ENCODE data around the gene CTU2. TPM values are rescaled to one million over a fixed set of nuclear protein-coding genes. Genes with fewer than 3 reads are reported as not detected.

The CTU2 gene
- total and polyA plus RNA-seq, 2 of the 8 experiments (the other 6 are each of a cell fraction or from before 2014, with no cell fraction given) = 32.7 to 42.9 TPM

- TF ChIP-seq FOSL1 (IDR thresholded peaks at IDR 0.05; ENCODE audit: insufficient read depth, low read depth, low read length) = no peak
- no peak for TF ChIP-seq TBP (IDR thresholded peaks at IDR 0.05; ENCODE audit: low read depth, low read length)
- TF ChIP-seq JUN (IDR thresholded peaks at IDR 0.05; ENCODE audit: low read depth, low read length) = no peak
- no peak for TF ChIP-seq GTF2F1 (IDR thresholded peaks at IDR 0.05; ENCODE audit: borderline replicate concordance, low read depth, low read length)
- no peak for TF ChIP-seq BACH1 (IDR thresholded peaks at IDR 0.05; ENCODE audit: low read length)
- TF ChIP-seq SP2 (IDR thresholded peaks at IDR 0.05; ENCODE audit: low read length) = no peak
- TF ChIP-seq BCL11A (IDR thresholded peaks at IDR 0.05; ENCODE audit: low read depth in 2 of 2, low read length in 2 of 2) = no peak
Measured at GRCh38 chr16:88713568-88714419, 7.5 kb downstream of the CTU2 start (continued).

Data from H1 (cell line).